A673 (cell line): ENCODE measurements around the gene VANGL1. TPM values are rescaled to one million over a fixed set of nuclear protein-coding genes. Genes with fewer than 3 reads are reported as not detected.

Experiments used
- BruUV-seq: library from RNA; stranded (reverse); fragments of 400-500 nt; replicated peaks from 2 replicates; lab custom pipeline; 2021; lab: Mats Ljungman, UMichigan
- CTCF ChIA-PET: fragments of 300-600 bp; sonication (Branson Sonifier 250); formaldehyde crosslinking; loops from one replicate; lab custom pipeline; 2022; ENCODE audit warnings: antibody characterized with exemption; lab: Charles Lee
- POLR2A ChIA-PET: fragments of 300-600 bp; sonication (Branson Sonifier 250); formaldehyde crosslinking; loops from one replicate; lab custom pipeline; 2022; ENCODE audit warnings: antibody characterized with exemption; ENCODE audit not compliant: low non-redundant PET; lab: Charles Lee
- DNase-seq: peaks from one replicate; pipeline ENCODE4 v3.0.0-alpha.2; 2015; ENCODE audit warnings: low spot score
- H3K27ac ChIP-seq: fragments of 200-600 bp; sonication (generic); 2 replicates; pipeline ENCODE4 v1.5.1; 2016; ENCODE audit warnings: mixed run types, low read depth, mild to moderate bottlenecking, mixed read lengths, antibody characterized with exemption, low read length; ENCODE audit not compliant: poor library complexity, severe bottlenecking
- H3K27me3 ChIP-seq: fragments of 200-600 bp; sonication (generic); replicated peaks from 2 replicates; pipeline ENCODE4 v1.6.1; 2017; ENCODE audit warnings: mixed run types, low read depth, mild to moderate bottlenecking, mixed read lengths, antibody characterized with exemption, low read length; ENCODE audit not compliant: insufficient read depth, poor library complexity
- H3K36me3 ChIP-seq: fragments of 200-600 bp; sonication (generic); 2 replicates; pipeline ENCODE4 v1.6.1; 2016; ENCODE audit warnings: mixed run types, mild to moderate bottlenecking, mixed read lengths, antibody characterized with exemption, low read length; ENCODE audit not compliant: insufficient read depth, poor library complexity, severe bottlenecking
- H3K4me1 ChIP-seq: fragments of 200-600 bp; sonication (generic); 2 replicates; pipeline ENCODE4 v1.6.1; 2017; ENCODE audit warnings: mixed run types, mild to moderate bottlenecking, mixed read lengths, antibody characterized with exemption, low read length; ENCODE audit not compliant: insufficient read depth, poor library complexity, severe bottlenecking
- H3K4me3 ChIP-seq: fragments of 200-600 bp; sonication (generic); 2 replicates; pipeline ENCODE4 v1.5.1; 2016; ENCODE audit warnings: low read depth, mixed run types, mild to moderate bottlenecking, mixed read lengths, low read length; ENCODE audit not compliant: poor library complexity, severe bottlenecking
- H3K9me3 ChIP-seq: fragments of 200-600 bp; sonication (generic); 2 replicates; pipeline ENCODE4 v1.6.1; 2016; ENCODE audit warnings: mixed run types, low read depth, mild to moderate bottlenecking, mixed read lengths, antibody characterized with exemption, low read length; ENCODE audit not compliant: poor library complexity, severe bottlenecking
- CTCF ChIP-seq: fragments of 300-800, 200-600 bp; sonication (generic); conservative IDR thresholded peaks from 2 replicates; pipeline ENCODE4 v1.5.1; 2017; ENCODE audit warnings: low read depth, mild to moderate bottlenecking, antibody characterized with exemption, low read length, moderate library complexity, mixed read lengths
- EZH2 ChIP-seq: fragments of 200-600 bp; sonication (generic); IDR thresholded peaks from 2 replicates; pipeline ENCODE4 v1.6.1; 2017; ENCODE audit warnings: borderline replicate concordance, low read depth, mild to moderate bottlenecking, mixed read lengths, antibody characterized with exemption, low read length; ENCODE audit not compliant: poor library complexity, severe bottlenecking
- intact Hi-C: fragments of 100-400 bp; cut with micrococcal nuclease; formaldehyde crosslinking; loops from one replicate; pipeline ENCODE4 v1.10.0; 2022; ENCODE audit not compliant: unreplicated experiment
- total RNA-seq: library from RNA; stranded (reverse); gene quantifications from 2 replicates; pipeline ENCODE4 v1.2.3, GENCODE V29; 2021

Gene VANGL1
- total RNA-seq, 1 experiment from 2014 or later: 20.0 TPM

GRCh38 chr1:115722221-115722620 is 80.5 kb downstream of the VANGL1 start:
- ChIA-PET POLR2A (no interaction called here), CTCF (no interaction called here)
- H3K36me3 ChIP-seq: no peaks in the 10 kb centered on the region
- H3K27me3 ChIP-seq: no peaks in the 10 kb centered on the region
- no peaks in the 10 kb centered on the region for H3K4me1 ChIP-seq
- TF ChIP-seq EZH2 (no peak), CTCF (no peak)
- intact Hi-C loops: no loop called here
- H3K9me3 ChIP-seq: no peaks in the 10 kb centered on the region
- H3K4me3 ChIP-seq: no peak overlapping the region
- no TSS peak for BruUV-seq
- DNase-seq: no peak
- no peak overlapping the region for H3K27ac ChIP-seq

- Histone ChIP-seq H3K27me3 (no peaks in the 10 kb centered on the region), H3K4me3 (no peak overlapping the region), H3K36me3 (no peaks in the 10 kb centered on the region), H3K9me3 (no peaks in the 10 kb centered on the region), H3K4me1 (no peaks in the 10 kb centered on the region), H3K27ac (no peak overlapping the region)
- ChIA-PET POLR2A (no interaction called here), CTCF (no interaction called here)
- DNase-seq: no peak
- BruUV-seq: no TSS peak
- TF ChIP-seq EZH2: no peak
- no peak for TF ChIP-seq CTCF
- intact Hi-C loops: no loop called here
Measured at GRCh38 chr1:115723756-115724155, 82.0 kb downstream of the VANGL1 start.

- no TSS peak for BruUV-seq
- H3K4me1 ChIP-seq: no peaks in the 10 kb centered on the region
- POLR2A ChIA-PET: no interaction called here
- H3K27ac ChIP-seq: no peak overlapping the region
- H3K27me3 ChIP-seq: no peaks in the 10 kb centered on the region
- no peak overlapping the region for H3K4me3 ChIP-seq
- intact Hi-C loops: no loop called here
- CTCF ChIA-PET: no interaction called here
- H3K36me3 ChIP-seq: no peaks in the 10 kb centered on the region
- TF ChIP-seq CTCF (no peak), EZH2 (no peak)
- DNase-seq: no peak
- no peaks in the 10 kb centered on the region for H3K9me3 ChIP-seq
Measured at GRCh38 chr1:115725600-115725999, 83.8 kb downstream of the VANGL1 start.
